Fibroblast of villous mesenchyme (primary cell): ENCODE measurements around the gene TMEM167B. TPM values are rescaled to one million over a fixed set of nuclear protein-coding genes. Genes with fewer than 3 reads are reported as not detected.
A peak's percentile ranks its signal among the peaks of the same experiment; 100 is the strongest.

Experiments used
- DNase-seq: peaks from one replicate; pipeline ENCODE4 v3.0.0-alpha.2; 2010; ENCODE audit warnings: low read depth
- H3K4me3 ChIP-seq: 2 replicates; pipeline ENCODE4 v1.5.1; 2011; ENCODE audit warnings: low read depth, mild to moderate bottlenecking, low read length
- total RNA-seq: library from RNA; depleted of rRNA; stranded (reverse); fragments of >200 nt; gene quantifications from 2 replicates; pipeline ENCODE4 v1.2.3, GENCODE V29; 2012
- TF ChIP-seq, protein P1 (sequence below): IDR thresholded peaks from 2 replicates; pipeline ENCODE4 v1.5.1; 2012; ENCODE audit warnings: low read depth, mild to moderate bottlenecking, low read length; ENCODE audit not compliant: insufficient read depth

Gene TMEM167B
- total RNA-seq, 1 donor, result 28.1 TPM

DNA sequence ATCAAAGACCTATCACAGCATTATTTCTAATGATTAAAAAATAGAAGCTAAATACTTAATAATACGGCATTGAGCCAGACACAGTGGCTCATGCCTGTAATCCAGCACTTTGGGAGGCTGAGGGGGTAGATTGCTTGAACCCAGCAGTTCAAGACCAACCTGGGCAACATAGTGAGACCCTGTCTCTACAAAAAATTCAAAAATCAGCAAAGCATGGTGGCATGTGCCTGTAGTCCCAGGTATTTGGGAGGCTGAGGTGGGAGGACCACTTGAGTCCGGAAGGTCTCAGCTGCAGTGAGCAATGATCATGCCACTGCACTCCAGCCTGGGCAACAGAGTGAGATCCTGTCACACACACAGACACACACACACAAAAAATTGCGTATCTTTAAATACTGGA is 25.4 kb upstream of the TMEM167B start:
- TF ChIP-seq, protein P1, sequence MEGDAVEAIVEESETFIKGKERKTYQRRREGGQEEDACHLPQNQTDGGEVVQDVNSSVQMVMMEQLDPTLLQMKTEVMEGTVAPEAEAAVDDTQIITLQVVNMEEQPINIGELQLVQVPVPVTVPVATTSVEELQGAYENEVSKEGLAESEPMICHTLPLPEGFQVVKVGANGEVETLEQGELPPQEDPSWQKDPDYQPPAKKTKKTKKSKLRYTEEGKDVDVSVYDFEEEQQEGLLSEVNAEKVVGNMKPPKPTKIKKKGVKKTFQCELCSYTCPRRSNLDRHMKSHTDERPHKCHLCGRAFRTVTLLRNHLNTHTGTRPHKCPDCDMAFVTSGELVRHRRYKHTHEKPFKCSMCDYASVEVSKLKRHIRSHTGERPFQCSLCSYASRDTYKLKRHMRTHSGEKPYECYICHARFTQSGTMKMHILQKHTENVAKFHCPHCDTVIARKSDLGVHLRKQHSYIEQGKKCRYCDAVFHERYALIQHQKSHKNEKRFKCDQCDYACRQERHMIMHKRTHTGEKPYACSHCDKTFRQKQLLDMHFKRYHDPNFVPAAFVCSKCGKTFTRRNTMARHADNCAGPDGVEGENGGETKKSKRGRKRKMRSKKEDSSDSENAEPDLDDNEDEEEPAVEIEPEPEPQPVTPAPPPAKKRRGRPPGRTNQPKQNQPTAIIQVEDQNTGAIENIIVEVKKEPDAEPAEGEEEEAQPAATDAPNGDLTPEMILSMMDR, result no peak
- no peak overlapping the region for H3K4me3 ChIP-seq
- no peak for DNase-seq

- no peak overlapping the region for H3K4me3 ChIP-seq
- no peak for DNase-seq
- TF ChIP-seq, protein P1, result no peak
Observed at GRCh38 chr1:109067883-109068282, 22.7 kb upstream of the TMEM167B start.

- TF ChIP-seq, protein P1, result no peak
- H3K4me3 ChIP-seq, result no peak overlapping the region
- DNase-seq, result no peak
Observed at GRCh38 chr1:109069294-109069693, 21.3 kb upstream of the TMEM167B start.

- peak; percentile 98 for DNase-seq
- peak within 1 kb of the TSS; percentile 84 for H3K4me3 ChIP-seq
- TF ChIP-seq, protein P1, result peak; percentile 42
Observed at GRCh38 chr1:109075531-109076490, 14.8 kb upstream of the TMEM167B start, which contains the start of gene TAF13. Gene TAF13, minus strand, starts transcription at chr1:109076003. Its CDS starts 56 bp downstream, at chr1:109075947.

DNA sequence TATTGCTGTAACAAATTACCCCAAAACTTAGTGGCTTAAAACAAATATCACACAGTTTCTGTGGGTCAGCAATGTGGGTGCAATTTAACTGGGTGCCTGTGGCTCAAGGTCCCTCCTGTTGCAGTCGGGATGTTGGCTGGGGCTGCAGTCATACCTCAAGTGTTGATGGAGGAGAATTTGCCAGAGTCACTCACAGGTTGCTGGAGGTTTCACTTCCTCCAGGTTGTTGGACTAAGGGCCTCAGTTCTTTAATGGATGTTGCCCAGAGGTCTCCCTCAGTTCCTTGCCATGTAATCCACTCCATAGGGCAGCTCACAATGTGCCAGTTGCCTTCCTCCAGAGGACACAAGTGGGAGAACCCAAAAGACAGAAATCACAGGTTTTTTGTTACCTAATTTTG is 12.2 kb upstream of the TMEM167B start:
- DNase-seq, result no peak
- TF ChIP-seq, protein P1, result no peak
- H3K4me3 ChIP-seq, result no peak overlapping the region

- no peak for DNase-seq
- no peak overlapping the region for H3K4me3 ChIP-seq
- TF ChIP-seq, protein P1, result no peak
Observed at GRCh38 chr1:109079240-109079622, 11.3 kb upstream of the TMEM167B start.
